ENCODE data around the gene TCN2.
A peak's percentile ranks its signal among the peaks of the same experiment; 100 is the strongest.
"Not testable (repeated sequence)": the region's sequence is repeated elsewhere in the genome, so short reads cannot be mapped to it uniquely, and the experiment has no call there.

TCN2 gene

DNA sequence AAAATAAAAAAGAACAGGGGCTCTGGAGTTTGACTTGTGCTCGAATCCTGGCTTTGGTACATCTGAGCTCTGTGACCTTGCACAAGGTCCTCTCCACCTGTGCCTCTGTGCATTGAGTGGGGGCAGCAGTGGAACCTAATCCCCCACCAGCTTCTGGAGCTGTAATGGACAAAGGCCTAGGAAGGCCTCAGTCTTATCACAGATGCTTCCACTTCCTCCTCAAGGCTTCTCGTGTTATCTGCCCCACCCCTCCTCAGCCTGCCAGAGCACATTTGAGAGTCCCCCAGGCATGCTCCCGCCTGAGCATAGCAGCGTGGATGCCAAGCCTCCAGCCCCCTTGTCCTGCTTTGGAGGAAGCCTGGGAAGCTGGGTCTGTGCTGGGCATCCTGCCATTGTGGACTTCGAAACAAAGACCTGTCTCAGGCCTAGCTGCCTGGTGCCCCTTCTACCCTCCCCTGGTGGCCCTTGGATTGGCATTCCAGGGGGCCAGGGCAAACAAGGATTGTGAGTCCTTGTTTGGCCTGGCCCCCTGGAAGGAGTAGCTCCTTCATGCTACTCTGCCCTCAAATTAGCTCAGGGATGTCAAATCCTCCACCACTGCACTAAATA, 43.6 kb downstream of the TCN2 start:
- no peak for DNase-seq

GRCh38 chr22:30652852-30653251, 45.9 kb downstream of the TCN2 start:
- DNase-seq: no peak

GRCh38 chr22:30654361-30654760, 47.4 kb downstream of the TCN2 start:
- DNase-seq: no peak

DNA sequence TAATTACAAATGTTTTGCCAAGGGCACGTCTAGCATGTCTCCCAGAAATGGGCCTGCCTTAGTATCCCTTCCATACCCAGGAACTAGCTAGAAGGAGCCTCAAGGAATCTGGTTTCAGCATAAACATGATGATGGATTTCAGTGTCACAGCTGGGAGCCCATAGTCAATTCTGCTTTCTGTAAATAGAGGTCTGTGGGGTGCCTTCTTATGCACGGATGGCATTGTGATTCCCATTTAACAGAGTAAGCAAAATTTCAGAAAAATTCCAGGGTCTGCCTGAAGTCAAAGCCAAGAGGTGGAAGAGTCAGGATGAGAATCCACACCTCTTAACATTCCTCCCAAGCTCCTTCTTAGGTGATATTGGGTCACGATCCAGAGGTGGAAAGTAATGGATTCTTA, 48.6 kb downstream of the TCN2 start:
- no peak for DNase-seq

GRCh38 chr22:30662040-30662439, 55.1 kb downstream of the TCN2 start:
- no peak for DNase-seq

GRCh38 chr22:30664798-30665197, 57.8 kb downstream of the TCN2 start:
- no peak for DNase-seq

DNA sequence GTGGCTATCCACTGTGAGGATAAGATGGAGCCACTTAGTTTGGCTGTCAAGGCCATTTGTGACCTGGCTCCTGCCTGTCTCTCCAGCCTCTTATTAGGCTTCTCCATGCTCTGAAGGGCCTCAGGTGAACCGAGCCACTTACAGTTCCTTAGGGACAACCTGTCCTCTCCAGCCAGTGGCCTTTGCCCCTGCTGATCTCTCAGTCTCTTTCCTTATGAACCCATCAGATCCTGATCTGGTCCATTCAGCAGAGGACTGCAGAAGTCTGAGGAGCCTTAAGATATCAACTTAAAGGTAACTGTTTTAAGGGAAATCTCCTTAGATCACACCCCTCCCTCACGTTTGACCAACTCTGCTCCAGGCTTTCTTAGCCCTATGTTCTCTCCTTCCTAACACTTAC, 58.3 kb downstream of the TCN2 start:
- no peak for DNase-seq

GRCh38 chr22:30665786-30666185, 58.8 kb downstream of the TCN2 start:
- no peak for DNase-seq

DNA sequence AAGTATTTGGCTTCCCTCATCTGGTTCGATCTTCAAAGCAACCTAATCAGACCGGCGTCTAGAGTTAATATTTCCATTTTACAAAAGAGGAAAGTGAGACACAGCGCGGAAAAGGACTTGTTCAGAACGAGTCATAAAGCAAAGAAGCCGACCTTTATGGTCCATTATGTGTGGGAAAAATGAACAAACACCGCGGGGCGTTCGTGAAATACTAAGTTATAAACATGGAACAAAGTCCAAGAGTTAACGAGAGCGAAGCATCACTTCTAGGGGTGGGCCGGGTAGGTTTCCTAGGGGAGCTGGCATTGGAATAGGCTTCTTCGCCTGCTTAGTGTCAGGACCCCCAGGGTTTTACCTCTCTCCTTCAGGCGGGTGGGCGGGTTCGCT, 60.1 kb downstream of the TCN2 start:
- no peak for DNase-seq

DNA sequence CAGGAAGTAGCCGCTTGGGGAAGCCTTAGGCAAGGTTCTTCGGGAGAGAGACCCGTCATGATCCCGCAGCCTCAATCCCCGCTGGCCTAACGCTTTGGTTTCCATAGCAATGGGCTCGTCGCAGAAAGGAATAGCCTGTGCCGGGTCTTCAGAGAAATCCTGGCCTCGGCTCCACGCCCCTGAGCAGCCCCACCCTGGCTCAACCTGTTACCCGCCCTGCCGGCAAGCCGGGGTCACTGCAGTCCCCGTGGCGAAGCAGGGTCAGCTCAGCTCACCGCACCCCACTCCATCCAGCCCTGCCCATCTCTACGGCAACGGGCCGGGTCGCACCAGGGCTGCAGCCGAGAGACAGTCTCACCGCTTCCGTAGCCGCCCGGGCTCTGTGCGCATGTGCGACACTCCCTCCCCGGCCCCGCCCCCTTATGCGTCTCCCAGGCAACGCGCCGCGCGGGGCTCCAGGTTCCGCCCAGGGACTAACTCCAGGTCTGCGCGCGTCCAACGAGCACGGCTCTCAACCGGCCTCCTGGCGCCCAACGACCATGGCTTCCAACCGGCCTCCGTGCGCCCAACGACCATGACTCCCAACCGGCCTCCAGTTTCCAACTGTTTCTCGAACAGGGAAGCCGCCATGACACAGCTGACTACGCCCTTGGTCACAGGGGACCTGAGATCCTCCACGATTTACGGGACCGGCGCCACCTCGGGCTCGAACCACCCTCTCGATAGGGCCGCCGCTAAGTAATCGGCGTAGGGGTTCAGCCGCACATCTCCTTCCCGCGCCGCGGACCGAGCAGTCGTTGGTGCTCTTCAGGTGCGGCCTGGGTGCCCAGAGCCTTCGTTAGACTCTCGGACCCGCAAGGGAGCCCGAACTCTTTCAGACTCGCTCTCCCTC, 60.8 kb downstream of the TCN2 start, which contains the start of gene DUSP18:
DUSP18 (minus strand) TSS at position 382 of the 892 bp plus-strand sequence. CDS start 3,872 bp downstream, outside the sequence.
- peak; percentile 96 for DNase-seq

DNA sequence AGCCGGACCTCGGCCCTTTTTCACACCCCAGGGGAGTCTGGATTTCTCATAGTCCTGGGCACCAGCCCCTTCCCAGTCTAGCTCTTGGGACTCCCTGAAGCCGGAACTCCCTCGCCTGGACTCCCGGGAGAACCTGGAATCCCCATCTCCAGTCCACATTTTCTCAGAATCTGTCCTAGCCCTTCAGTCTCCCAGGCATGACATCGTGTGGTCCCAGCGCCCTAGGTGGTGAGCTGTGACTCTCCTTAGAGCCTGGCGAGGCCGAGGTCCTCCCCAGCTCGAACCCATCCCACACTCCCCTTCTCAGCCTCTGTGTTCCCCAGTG, 61.4 kb downstream of the TCN2 start:
- DNase-seq: no peak

DNA sequence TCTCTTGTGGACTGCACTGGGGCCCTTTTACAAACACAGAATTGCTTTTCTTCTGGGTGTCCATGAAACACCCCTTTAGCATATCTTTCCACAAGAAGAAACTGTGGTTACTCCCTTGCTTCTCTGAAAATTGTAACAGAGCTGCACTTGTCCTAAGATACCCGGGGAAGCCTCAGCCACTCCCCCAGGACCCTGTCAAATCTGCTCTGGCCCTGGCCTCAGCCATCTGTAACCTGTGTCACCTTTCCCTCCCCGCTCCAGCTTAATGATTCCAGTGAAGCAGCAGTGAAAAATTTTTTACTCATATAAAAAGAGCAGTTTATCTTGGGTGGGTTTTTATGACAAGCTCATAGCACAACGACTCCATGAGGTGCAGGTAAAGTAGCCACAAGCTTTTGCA, 64.1 kb downstream of the TCN2 start:
- DNase-seq: no peak

GRCh38 chr22:30673136-30673535, 66.2 kb downstream of the TCN2 start:
- no peak for DNase-seq

DNA sequence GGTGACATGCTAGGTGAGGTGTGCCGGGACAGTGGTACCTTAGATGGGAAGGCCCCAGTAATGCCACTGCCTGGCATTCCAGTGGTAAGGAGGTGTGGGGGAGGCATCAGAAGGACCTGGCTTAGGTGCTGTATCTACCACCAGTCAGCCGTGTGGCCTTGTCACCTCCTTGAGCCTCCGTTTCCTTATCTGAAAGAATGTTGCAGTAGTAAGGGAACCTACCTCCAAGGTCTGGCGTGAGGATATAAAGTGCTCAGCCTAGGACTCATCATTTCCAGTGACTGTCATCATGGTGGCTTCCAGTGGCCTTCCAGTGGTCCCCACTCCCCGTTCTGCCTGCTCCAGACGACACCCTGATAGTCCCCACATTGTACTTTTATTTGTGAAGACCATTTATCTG, 67.5 kb downstream of the TCN2 start:
- DNase-seq: no peak

DNA sequence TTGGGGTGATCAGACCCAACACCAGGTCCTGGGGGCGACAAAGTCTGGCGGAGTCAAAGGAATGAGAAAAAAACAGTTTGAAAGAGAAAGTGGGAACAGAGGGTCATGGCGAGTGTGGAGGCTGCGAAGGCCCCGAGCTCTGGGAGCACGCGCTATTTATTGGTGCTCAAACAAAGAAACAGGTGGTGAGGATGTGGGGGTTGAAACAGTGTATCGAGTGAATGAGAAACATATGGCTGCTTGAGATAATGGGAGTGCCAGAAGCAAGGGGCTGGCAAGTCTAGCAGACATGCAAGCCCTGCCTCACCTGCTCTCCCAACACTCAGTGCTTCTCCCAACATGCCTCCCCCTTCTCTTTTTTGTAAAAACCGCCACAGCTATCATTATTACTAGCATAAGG, 68.5 kb downstream of the TCN2 start:
- no peak for DNase-seq

DNA sequence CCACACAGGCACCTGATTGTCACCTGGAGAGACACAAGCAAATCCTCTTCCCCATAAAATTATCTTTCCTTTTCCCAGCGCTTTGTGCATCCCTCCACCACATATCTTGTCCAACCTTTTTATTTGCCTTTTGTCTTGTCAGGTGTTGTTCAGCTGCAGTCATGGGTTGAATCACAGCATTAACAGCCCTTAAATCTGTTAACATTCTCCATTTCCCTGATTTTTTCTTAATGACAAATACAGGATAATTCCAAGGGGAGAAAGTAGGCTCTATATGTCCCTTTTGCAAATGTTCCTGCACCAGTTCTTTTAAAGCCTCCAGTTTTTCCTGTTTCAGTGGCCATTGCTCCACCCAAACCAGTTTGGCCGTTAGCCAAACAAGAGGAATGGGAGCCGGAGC, 69.6 kb downstream of the TCN2 start:
- DNase-seq: not testable (repeated sequence)

All from activated CD4-positive, alpha-beta T cell treated with anti-CD3 and anti-CD28 coated beads, Interleukin-2, Interleukin-6, amounts not matched to agents 100 ng/mL and 50 ng/mL, durations not matched to agents 16 hours and 8 hours (primary cell).